Measurements from ENCODE around the gene C9orf43.
"Not testable (repeated sequence)": the region's sequence is repeated elsewhere in the genome, so short reads cannot be mapped to it uniquely, and the experiment has no call there.

Gene C9orf43

GRCh38 chr9:113421726-113422125 lies 11.2 kb downstream of the C9orf43 start:
- DNase-seq (ENCODE audit: low read depth), result no peak

- no peak for DNase-seq (ENCODE audit: low read depth)
Observed at GRCh38 chr9:113425072-113425471, 14.5 kb downstream of the C9orf43 start.

GRCh38 chr9:113426701-113427100 lies 16.2 kb downstream of the C9orf43 start:
- DNase-seq (ENCODE audit: low read depth), result no peak

- DNase-seq (ENCODE audit: low read depth), result peak; percentile 74
Observed at GRCh38 chr9:113427629-113428028, 17.1 kb downstream of the C9orf43 start.

GRCh38 chr9:113428062-113428615 lies 17.6 kb downstream of the C9orf43 start:
- DNase-seq (ENCODE audit: low read depth), result no peak

GRCh38 chr9:113431191-113431590 lies 20.6 kb downstream of the C9orf43 start:
- DNase-seq (ENCODE audit: low read depth), result no peak

- DNase-seq (ENCODE audit: low read depth), result peak; percentile 52
Observed at GRCh38 chr9:113436728-113437515, 26.4 kb downstream of the C9orf43 start.

- not testable (repeated sequence) for DNase-seq (ENCODE audit: low read depth)
Observed at GRCh38 chr9:113437716-113438115, 27.2 kb downstream of the C9orf43 start.

GRCh38 chr9:113444736-113445135 lies 34.2 kb downstream of the C9orf43 start:
- no peak for DNase-seq (ENCODE audit: low read depth)

- DNase-seq (ENCODE audit: low read depth), result peak; percentile 31
Observed at GRCh38 chr9:113446323-113446740, 35.8 kb downstream of the C9orf43 start.

GRCh38 chr9:113449376-113449775 lies 38.8 kb downstream of the C9orf43 start:
- no peak for DNase-seq (ENCODE audit: low read depth)

- DNase-seq (ENCODE audit: low read depth), result no peak
Observed at GRCh38 chr9:113452113-113452605, 41.6 kb downstream of the C9orf43 start.

- peak; percentile 83 for DNase-seq (ENCODE audit: low read depth)
Observed at GRCh38 chr9:113454914-113455761, 44.6 kb downstream of the C9orf43 start.

- DNase-seq (ENCODE audit: low read depth), result peak; percentile 50
Observed at GRCh38 chr9:113456235-113456634, 45.7 kb downstream of the C9orf43 start.

GRCh38 chr9:113461285-113461684 lies 50.7 kb downstream of the C9orf43 start:
- DNase-seq (ENCODE audit: low read depth), result no peak

- no peak for DNase-seq (ENCODE audit: low read depth)
Observed at GRCh38 chr9:113461943-113462342, 51.4 kb downstream of the C9orf43 start.

- no peak for DNase-seq (ENCODE audit: low read depth)
Observed at GRCh38 chr9:113462781-113463286, 52.3 kb downstream of the C9orf43 start.

- no peak for DNase-seq (ENCODE audit: low read depth)
Observed at GRCh38 chr9:113463418-113464285, 53.1 kb downstream of the C9orf43 start, which contains the start of gene RGS3. RGS3 (plus strand) TSS chr9:113463727; CDS start chr9:113463803, 76 bp downstream.

- DNase-seq (ENCODE audit: low read depth), result no peak
Observed at GRCh38 chr9:113464286-113464660, 53.7 kb downstream of the C9orf43 start.

- no peak for DNase-seq (ENCODE audit: low read depth)
Observed at GRCh38 chr9:113465599-113466140, 55.1 kb downstream of the C9orf43 start.

- DNase-seq (ENCODE audit: low read depth), result no peak
Observed at GRCh38 chr9:113467183-113467582, 56.6 kb downstream of the C9orf43 start.
